Gastroesophageal sphincter (tissue), 3 donors: ENCODE data around the gene AGRN.

Experiments
- POLR2A ChIP-seq, 2 donors: fragments of 450-650 bp; IDR thresholded peaks; one replicate each; pipeline ENCODE4 v1.6.1; 2017; ENCODE audit warnings: antibody characterized with exemption in 2 of 2, mild to moderate bottlenecking in 2 of 2, moderate library complexity in 1 of 2
- TF ChIP-seq, protein P1 (sequence below), 4 experiments: fragments of 200-600 bp in 2 of 4; fragments of 450-650 bp in 2 of 4; sonication (generic) in 1 of 4; IDR thresholded peaks; one replicate each; pipeline ENCODE4 v1.5.1; 2017 to 2019; ENCODE audit warnings: antibody characterized with exemption in 4 of 4, mild to moderate bottlenecking in 2 of 4, moderate library complexity in 2 of 4

DNA sequence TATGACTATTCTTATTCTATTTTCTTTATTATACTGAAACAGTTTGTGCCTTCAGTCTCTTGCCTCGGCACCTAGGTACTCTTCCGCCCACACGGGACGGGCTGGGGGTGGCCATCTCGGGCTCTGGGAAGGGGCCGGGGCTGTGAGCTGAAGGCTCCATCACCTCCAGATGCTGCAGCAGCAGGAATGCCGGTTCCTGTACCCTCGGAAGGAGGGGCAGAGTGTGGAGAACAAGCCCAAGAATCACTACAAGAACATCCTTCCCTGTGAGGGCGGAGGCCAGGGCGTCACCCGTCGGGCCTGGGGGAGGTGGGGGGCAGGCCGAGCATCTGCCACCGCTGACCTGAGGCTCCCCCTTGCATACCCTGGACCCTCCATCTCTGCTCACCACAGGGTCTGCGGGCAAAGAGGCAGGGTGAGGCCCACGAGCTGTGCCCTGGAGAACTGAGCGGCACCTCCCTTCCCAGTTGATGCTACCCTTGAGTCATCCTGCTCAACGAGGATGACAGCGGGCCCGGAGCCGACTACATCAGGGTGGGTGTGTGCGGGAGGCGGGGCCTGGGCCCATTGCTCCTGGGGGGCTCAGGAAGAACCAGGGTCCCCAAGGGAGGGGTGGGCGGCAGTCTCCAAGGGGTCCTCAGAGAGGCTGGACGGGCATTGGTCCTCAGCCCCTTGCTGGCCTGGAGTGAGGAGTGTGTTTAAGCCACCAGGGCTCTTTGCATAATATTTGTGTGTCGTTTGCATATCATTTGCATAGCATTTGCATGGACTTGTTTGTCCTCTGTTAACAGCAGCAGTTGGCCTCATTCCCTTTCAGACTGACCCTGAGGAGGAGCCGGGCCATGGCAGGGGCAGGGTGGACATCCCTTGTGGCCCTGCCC is 46.7 kb downstream of the AGRN start:
- TF ChIP-seq, protein P1, sequence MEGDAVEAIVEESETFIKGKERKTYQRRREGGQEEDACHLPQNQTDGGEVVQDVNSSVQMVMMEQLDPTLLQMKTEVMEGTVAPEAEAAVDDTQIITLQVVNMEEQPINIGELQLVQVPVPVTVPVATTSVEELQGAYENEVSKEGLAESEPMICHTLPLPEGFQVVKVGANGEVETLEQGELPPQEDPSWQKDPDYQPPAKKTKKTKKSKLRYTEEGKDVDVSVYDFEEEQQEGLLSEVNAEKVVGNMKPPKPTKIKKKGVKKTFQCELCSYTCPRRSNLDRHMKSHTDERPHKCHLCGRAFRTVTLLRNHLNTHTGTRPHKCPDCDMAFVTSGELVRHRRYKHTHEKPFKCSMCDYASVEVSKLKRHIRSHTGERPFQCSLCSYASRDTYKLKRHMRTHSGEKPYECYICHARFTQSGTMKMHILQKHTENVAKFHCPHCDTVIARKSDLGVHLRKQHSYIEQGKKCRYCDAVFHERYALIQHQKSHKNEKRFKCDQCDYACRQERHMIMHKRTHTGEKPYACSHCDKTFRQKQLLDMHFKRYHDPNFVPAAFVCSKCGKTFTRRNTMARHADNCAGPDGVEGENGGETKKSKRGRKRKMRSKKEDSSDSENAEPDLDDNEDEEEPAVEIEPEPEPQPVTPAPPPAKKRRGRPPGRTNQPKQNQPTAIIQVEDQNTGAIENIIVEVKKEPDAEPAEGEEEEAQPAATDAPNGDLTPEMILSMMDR (IDR thresholded peaks at IDR 0.05): no peak
- no peak for TF ChIP-seq POLR2A (IDR thresholded peaks at IDR 0.05)
